HG03469 (cell line): ENCODE results near the gene DGAT2.
A peak's percentile ranks its signal among the peaks of the same experiment; 100 is the strongest.
"Not testable (repeated sequence)": the region's sequence is repeated elsewhere in the genome, so short reads cannot be mapped to it uniquely, and the experiment has no call there.

ENCODE experiments used
- ATAC-seq: cut with Tn5 transposase; IDR thresholded peaks from one replicate; pipeline ENCODE4 v1.9.1; 2021; ENCODE audit warnings: mild to moderate bottlenecking, moderate library complexity, moderate number of reproducible peaks; ENCODE audit not compliant: unreplicated experiment

DGAT2 gene, protein sequence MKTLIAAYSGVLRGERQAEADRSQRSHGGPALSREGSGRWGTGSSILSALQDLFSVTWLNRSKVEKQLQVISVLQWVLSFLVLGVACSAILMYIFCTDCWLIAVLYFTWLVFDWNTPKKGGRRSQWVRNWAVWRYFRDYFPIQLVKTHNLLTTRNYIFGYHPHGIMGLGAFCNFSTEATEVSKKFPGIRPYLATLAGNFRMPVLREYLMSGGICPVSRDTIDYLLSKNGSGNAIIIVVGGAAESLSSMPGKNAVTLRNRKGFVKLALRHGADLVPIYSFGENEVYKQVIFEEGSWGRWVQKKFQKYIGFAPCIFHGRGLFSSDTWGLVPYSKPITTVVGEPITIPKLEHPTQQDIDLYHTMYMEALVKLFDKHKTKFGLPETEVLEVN

GRCh38 chr11:75768112-75768908 lies at the start of gene DGAT2:
Gene DGAT2 (plus strand): TSS chr11:75768778. CDS start chr11:75768992, 214 bp downstream.
- ATAC-seq, result peak; percentile 39

DNA sequence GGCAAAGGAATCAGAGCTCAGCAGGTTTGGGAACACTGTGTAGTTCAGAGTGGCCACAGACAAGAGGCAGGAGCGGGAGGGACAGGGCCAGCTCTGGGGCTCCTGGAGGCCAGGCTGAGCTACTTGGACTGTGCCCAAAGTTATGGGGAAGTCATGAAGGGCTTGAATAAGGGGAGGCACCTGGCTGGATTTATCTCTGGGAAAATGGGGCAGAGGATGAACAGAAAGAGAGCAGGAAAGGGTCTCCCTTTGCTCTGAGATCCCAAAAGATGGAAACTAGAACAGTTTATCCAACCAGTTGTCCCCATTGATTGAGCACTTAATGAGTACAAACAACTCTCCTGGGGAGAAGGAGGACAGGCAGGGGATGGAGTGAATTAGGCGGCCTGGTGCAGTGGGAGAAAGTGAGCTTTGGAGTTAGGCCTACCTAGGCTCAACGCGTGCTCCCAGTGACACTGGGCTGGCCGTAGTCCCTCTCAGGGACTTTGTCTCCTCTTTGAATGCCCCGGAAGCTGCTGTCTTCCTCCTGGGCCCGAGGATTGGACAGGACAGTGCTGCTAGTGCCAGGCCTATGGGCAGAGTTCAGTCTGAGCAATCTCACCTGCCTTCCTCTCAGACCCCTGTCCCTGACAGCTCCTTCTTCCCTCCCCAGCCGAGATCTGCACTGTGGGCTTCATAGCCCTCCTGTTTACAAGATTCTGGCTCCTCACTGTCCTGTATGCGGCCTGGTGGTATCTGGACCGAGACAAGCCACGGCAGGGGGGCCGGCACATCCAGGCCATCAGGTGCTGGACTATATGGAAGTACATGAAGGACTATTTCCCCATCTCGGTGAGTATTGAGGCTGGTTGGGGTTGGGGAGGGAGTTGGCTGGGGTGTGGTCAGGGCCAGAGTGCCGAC lies 49.0 kb upstream of the DGAT2 start:
- ATAC-seq, result no peak

DNA sequence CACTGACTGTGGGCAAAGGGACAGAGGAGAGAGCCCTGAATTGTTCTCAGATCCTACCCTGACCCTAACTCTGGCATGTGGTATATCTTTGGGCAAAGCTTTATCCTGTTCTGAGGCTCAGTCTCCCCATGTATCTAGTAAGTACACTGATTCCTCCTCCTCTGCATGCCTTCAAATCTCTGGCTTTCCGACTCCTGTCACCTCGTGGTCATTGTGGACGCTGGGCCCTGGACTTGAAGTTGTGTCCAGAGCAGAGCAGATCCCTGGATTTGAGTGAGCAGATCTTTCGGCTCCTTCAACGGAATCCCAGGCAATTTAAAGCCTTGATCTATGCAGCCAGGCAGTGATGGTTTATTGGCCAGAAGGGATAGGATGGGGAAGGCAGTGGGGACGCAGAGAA lies 47.9 kb upstream of the DGAT2 start:
- no peak for ATAC-seq

- no peak for ATAC-seq
Observed at GRCh38 chr11:75721852-75722668, 46.5 kb upstream of the DGAT2 start.

- ATAC-seq, result no peak
Observed at GRCh38 chr11:75722669-75723042, 45.9 kb upstream of the DGAT2 start.

GRCh38 chr11:75725547-75726320 lies 42.8 kb upstream of the DGAT2 start:
- ATAC-seq, result no peak

DNA sequence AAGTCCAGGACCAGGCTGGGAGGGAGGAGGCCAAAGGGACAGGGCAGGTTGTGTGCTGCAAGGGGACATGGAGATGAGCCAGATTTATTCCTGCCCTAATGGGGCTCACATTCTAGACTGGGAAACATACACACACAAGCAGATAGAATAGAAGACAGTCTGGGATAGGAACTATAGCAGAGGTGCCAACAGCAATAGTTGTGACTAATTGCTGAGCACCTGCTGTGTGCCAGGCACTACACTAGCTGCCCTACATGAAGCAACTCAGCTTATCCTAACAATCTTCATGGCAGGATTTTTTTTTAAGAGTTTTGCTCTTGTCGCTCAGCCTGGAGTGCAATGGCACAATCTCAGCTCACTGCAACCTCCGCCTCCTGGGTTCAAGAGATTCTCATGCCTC lies 39.6 kb upstream of the DGAT2 start:
- ATAC-seq, result no peak

DNA sequence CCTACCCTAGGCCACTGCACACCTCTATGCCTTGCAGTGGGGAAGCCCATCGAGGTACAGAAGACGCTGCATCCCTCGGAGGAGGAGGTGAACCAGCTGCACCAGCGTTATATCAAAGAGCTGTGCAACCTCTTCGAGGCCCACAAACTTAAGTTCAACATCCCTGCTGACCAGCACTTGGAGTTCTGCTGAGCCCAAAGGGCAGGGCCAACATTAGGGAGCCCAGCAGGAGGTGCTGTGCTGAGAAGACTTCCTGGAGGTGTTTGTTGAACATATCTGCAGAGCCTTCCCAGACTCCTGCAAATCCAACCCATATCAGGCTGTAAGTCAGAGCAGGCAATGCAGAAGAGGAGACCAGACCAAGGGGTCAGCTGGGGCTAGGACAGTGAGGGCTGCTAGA lies 37.5 kb upstream of the DGAT2 start:
- no peak for ATAC-seq

- no peak for ATAC-seq
Observed at GRCh38 chr11:75733071-75733430, 35.5 kb upstream of the DGAT2 start.

- no peak for ATAC-seq
Observed at GRCh38 chr11:75733431-75734107, 35.0 kb upstream of the DGAT2 start.

GRCh38 chr11:75734491-75735180 lies 33.9 kb upstream of the DGAT2 start:
- ATAC-seq, result no peak

DNA sequence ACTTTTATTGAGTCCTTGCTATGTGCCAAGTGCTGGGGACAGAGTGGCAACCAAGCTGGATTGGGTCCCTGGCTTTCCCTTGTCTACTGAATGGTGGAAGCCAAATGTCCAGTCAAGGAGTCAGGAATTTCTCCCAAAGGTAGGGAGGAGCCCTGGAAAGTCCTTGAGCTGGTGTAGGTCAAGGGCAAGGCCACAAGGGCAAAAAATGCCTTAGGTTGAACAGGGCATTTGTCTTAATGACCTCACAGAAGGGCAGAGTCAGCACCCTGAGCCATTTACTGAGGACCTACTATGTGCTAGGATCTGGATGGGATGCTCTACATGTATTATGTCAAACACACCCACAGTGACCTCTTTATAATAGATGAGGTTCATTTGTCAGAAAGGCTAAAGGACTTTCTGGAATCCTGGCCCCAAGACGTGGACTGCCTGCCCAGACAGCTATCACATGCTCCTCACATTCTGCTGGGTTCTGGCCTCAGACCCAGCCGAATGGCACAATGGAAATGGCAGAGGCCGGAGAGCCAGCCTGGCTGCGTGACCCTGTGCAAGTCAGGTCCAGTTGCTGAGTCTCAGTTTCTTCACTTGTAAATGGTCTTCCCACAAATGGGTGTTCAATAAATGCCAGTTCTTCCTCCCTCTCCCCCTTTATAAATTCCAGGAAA lies 33.3 kb upstream of the DGAT2 start:
- ATAC-seq, result no peak

- ATAC-seq, result no peak
Observed at GRCh38 chr11:75737314-75737713, 31.3 kb upstream of the DGAT2 start.

GRCh38 chr11:75740681-75741080 lies 27.9 kb upstream of the DGAT2 start:
- ATAC-seq, result no peak

- not testable (repeated sequence) for ATAC-seq
Observed at GRCh38 chr11:75743159-75743558, 25.4 kb upstream of the DGAT2 start.

DNA sequence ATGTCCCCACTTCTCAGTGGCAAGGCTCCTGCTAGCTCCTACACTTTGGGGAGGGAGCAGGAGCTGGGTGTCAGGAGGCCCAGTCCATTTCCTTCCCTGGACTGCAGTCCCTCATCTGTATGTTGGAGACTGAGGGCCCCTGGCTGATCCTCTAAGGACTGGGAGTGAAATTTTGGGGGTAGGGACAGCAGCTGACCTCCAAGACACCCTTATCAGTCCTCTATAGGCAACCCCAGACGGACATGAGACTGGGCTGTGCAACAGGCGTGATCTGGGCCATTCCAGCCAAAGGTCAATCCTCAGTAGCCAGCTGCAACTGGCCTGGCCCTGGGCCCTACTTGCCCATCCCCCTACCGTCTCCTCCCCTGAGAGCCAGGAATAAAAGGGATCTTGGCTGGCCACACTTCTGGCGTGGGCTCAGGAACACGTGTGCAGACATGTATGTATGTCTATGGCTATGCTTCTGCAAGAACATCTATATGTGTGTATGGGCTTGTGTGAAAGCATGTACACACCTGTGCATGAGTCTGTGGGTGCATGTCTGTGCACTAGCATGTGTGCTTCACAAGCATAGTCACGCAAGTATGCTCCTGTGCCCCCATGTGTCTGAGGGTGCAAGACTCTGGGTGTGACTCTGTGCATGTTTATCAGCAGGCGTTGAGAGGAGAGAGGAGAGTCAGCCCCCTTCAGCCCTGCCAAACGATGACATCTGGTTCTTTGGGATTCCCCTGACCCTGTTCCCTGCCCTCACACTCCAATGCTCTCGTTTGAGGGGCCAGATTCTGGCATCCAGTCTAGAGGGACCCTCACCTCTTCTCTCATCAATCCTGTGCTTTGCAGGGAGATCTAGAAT lies 24.6 kb upstream of the DGAT2 start:
- ATAC-seq, result no peak

GRCh38 chr11:75745807-75746206 lies 22.8 kb upstream of the DGAT2 start:
- no peak for ATAC-seq
